ENCODE results near the gene ARSG.

Gene ARSG

DNA sequence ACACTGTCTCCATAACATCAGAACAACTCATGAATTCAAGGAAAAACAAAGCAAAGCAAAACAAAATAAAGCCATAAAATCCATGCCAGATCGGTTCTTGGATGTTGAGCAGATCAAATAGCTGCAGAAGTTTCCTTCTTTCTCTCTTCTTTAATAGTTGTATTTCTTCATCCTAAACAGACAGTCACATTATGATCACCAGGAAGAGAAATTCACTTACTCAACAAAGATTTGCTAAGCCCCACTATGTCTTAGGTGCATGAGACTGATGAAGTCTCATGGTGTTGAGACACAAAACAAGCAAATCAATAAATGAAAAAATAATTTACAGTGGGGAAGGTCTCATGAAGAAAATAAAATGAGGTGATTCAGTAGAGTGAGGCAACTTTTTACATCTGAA is 93.2 kb downstream of the ARSG start:
- TF ChIP-seq, protein P1, sequence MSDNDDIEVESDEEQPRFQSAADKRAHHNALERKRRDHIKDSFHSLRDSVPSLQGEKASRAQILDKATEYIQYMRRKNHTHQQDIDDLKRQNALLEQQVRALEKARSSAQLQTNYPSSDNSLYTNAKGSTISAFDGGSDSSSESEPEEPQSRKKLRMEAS (IDR thresholded peaks at IDR 0.05; ENCODE audit: low read depth, low read length): no peak
- TF ChIP-seq POLR2A (IDR thresholded peaks at IDR 0.05; ENCODE audit: extremely low read depth, insufficient read length) (no peak), MYC (IDR thresholded peaks at IDR 0.05; ENCODE audit: low read depth, low read length) (no peak)
- TF ChIP-seq, protein P2, sequence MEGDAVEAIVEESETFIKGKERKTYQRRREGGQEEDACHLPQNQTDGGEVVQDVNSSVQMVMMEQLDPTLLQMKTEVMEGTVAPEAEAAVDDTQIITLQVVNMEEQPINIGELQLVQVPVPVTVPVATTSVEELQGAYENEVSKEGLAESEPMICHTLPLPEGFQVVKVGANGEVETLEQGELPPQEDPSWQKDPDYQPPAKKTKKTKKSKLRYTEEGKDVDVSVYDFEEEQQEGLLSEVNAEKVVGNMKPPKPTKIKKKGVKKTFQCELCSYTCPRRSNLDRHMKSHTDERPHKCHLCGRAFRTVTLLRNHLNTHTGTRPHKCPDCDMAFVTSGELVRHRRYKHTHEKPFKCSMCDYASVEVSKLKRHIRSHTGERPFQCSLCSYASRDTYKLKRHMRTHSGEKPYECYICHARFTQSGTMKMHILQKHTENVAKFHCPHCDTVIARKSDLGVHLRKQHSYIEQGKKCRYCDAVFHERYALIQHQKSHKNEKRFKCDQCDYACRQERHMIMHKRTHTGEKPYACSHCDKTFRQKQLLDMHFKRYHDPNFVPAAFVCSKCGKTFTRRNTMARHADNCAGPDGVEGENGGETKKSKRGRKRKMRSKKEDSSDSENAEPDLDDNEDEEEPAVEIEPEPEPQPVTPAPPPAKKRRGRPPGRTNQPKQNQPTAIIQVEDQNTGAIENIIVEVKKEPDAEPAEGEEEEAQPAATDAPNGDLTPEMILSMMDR (IDR thresholded peaks at IDR 0.05; ENCODE audit: low read depth, low read length): no peak
- no peak for DNase-seq (ENCODE audit: low read depth)
- H3K4me3 ChIP-seq (ENCODE audit: low read depth, low read length): no peak overlapping the region

DNA sequence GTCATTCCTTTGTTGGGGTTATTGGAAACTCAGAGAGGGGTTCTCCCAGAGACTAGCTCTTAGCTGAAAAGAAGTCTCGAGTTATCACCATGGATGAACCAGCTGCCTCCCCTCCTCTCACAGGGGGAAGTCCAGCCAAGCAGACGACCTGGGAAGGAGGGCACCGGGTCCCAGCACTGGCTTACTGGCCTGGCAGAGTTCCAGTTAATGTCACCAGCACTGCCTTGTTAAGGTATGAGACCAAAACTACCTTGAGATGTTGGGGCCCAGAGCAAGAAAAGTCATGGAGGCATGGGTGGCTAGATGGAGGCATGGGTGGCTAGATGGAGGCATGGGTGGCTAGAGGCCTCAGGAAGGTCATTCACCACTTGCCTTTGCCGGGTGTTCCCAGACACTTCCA is 93.6 kb downstream of the ARSG start:
- H3K4me3 ChIP-seq (ENCODE audit: low read depth, low read length): no peak overlapping the region
- no peak for DNase-seq (ENCODE audit: low read depth)
- TF ChIP-seq, protein P1 (IDR thresholded peaks at IDR 0.05; ENCODE audit: low read depth, low read length): no peak
- no peak for TF ChIP-seq POLR2A (IDR thresholded peaks at IDR 0.05; ENCODE audit: extremely low read depth, insufficient read length)
- TF ChIP-seq, protein P2 (IDR thresholded peaks at IDR 0.05; ENCODE audit: low read depth, low read length): no peak
- no peak for TF ChIP-seq MYC (IDR thresholded peaks at IDR 0.05; ENCODE audit: low read depth, low read length)

DNA sequence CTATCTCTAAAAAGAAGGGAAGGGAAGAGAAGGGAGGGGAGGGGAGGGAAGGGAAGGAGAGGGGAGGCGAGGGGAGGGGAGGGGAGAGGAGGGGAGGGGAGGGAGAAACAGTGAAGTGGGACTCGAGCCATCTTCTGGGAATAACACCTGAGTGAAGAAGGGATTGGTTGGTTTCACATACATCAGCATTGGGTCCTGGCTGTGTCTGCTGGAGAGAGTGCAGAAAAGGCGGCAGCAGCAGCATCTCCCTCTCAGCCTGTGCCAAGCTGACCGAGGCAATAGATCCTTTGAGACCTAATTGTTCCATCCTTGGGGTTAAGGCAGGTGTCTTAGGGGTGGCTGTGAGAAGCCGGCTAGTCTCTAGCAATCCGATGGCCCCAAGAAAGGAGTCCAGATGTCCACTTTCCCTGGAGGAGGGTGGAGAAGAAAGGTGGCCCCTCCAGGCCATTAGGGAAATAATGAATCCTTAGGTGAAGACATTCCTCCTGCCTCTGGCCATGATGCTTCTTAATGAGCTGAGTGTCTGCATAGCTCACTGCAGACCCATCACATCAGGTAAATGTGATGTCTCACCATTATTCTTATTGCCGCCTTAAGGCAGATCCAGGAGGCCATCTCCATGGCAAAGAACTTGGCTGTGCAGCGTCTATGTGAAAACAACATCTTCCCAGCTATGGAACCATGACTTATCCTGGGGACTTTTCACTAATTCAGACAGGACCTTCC is 94.4 kb downstream of the ARSG start:
- TF ChIP-seq POLR2A (IDR thresholded peaks at IDR 0.05; ENCODE audit: extremely low read depth, insufficient read length): no peak
- TF ChIP-seq, protein P1 (IDR thresholded peaks at IDR 0.05; ENCODE audit: low read depth, low read length): no peak
- DNase-seq (ENCODE audit: low read depth): no peak
- no peak overlapping the region for H3K4me3 ChIP-seq (ENCODE audit: low read depth, low read length)

DNA sequence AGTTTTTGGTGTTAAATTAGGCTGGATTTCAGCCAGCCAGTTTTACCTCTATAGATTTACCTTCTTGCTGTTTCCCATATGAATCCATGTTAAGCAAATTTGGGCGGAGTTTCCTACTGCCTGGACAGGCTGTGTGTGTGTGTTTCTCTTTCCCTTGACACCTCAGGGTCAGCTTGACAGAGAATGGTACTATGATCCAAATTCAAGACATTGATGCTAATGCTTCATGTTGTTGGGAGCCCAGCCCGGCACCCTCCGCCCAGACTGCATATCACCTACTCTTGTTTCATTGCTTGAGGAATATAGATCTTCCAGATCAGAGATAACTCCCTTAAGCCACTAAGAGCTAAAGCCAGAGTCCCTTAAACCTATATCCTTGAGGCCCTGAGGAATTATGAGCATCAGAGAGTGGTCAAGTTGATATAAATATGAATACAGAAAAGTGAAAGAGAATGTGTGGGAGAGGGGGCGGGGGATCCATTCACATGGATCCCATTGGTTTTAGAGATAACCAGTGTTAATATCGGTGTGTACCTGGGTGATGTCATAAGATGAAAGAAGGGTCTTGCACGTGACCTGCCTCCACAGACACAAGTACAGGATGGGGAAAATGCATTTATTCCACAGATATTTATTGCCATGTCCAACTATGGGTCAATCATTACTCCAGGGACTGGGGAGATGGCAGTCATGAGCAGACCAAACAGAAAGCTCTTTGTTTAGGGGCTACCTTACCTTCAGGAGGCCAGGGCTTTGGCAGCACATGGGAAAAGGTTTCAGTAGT is 96.3 kb downstream of the ARSG start:
- TF ChIP-seq POLR2A (IDR thresholded peaks at IDR 0.05; ENCODE audit: extremely low read depth, insufficient read length): no peak
- TF ChIP-seq, protein P2 (IDR thresholded peaks at IDR 0.05; ENCODE audit: low read depth, low read length): no peak
- TF ChIP-seq, protein P1 (IDR thresholded peaks at IDR 0.05; ENCODE audit: low read depth, low read length): no peak
- TF ChIP-seq MYC (IDR thresholded peaks at IDR 0.05; ENCODE audit: low read depth, low read length): no peak
- no peak overlapping the region for H3K4me3 ChIP-seq (ENCODE audit: low read depth, low read length)
- DNase-seq (ENCODE audit: low read depth): no peak

DNA sequence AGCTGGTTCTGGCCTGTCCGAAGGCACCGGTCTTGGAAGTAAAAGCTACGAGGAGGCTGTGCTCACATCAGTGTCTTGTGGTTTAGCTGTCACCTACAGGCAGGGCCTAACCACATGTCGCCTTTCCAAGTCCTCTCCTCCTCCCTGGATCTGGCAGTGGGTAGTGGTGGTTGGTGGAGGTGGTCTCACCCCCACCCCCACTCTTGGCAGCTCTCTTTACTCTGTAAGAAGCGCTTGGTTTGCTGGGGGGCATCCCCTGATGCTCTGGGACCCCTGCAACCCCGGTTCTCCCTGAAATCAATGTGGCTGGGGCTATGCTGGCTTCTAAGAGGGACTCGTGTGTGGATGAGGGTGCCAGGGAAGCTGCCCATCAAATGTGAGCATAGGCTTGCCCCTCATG is 97.7 kb downstream of the ARSG start:
- H3K4me3 ChIP-seq (ENCODE audit: low read depth, low read length): no peak overlapping the region
- no peak for TF ChIP-seq POLR2A (IDR thresholded peaks at IDR 0.05; ENCODE audit: extremely low read depth, insufficient read length)
- DNase-seq (ENCODE audit: low read depth): no peak

GRCh38 chr17:68390888-68391545 is 99.7 kb downstream of the ARSG start:
- TF ChIP-seq, protein P2 (IDR thresholded peaks at IDR 0.05; ENCODE audit: low read depth, low read length): no peak
- no peak for DNase-seq (ENCODE audit: low read depth)
- no peak overlapping the region for H3K4me3 ChIP-seq (ENCODE audit: low read depth, low read length)
